HG03378 (cell line): ENCODE results near the gene FRK.
"Not testable (repeated sequence)": the region's sequence is repeated elsewhere in the genome, so short reads cannot be mapped to it uniquely, and the experiment has no call there.

Source experiments
- ATAC-seq: cut with Tn5 transposase; IDR thresholded peaks from one replicate; pipeline ENCODE4 v1.9.1; 2021; ENCODE audit warnings: mild to moderate bottlenecking, moderate library complexity; ENCODE audit not compliant: unreplicated experiment

FRK gene

GRCh38 chr6:116060572-116061283 lies at the start of gene FRK:
Gene FRK (minus strand): TSS chr6:116060891. CDS start chr6:116060311, 580 bp downstream.
- ATAC-seq: no peak

- no peak for ATAC-seq
Observed at GRCh38 chr6:116108836-116109235, 48.1 kb upstream of the FRK start.

GRCh38 chr6:116106146-116106545 lies 45.5 kb upstream of the FRK start:
- no peak for ATAC-seq

GRCh38 chr6:116105247-116105646 lies 44.6 kb upstream of the FRK start:
- ATAC-seq: no peak

GRCh38 chr6:116104636-116105035 lies 43.9 kb upstream of the FRK start:
- ATAC-seq: no peak

- peak; percentile 20 for ATAC-seq
Observed at GRCh38 chr6:116102873-116103272, 42.2 kb upstream of the FRK start.

GRCh38 chr6:116101790-116102189 lies 41.1 kb upstream of the FRK start:
- no peak for ATAC-seq

- no peak for ATAC-seq
Observed at GRCh38 chr6:116101302-116101718, 40.6 kb upstream of the FRK start.

- ATAC-seq: peak; percentile 75
Observed at GRCh38 chr6:116100419-116101301, 40.0 kb upstream of the FRK start, which contains the start of gene NT5DC1. Gene NT5DC1 (plus strand): TSS chr6:116100853. CDS start chr6:116100931, 78 bp downstream.

- ATAC-seq: no peak
Observed at GRCh38 chr6:116099036-116099435, 38.3 kb upstream of the FRK start.

- ATAC-seq: no peak
Observed at GRCh38 chr6:116096979-116097816, 36.5 kb upstream of the FRK start.

- not testable (repeated sequence) for ATAC-seq
Observed at GRCh38 chr6:116096048-116096759, 35.5 kb upstream of the FRK start.

- no peak for ATAC-seq
Observed at GRCh38 chr6:116094041-116094440, 33.4 kb upstream of the FRK start.

GRCh38 chr6:116090251-116090650 lies 29.6 kb upstream of the FRK start:
- ATAC-seq: peak; percentile 74

GRCh38 chr6:116088946-116089345 lies 28.3 kb upstream of the FRK start:
- ATAC-seq: no peak

GRCh38 chr6:116087437-116088027 lies 26.8 kb upstream of the FRK start:
- ATAC-seq: peak; percentile 94

- ATAC-seq: no peak
Observed at GRCh38 chr6:116084284-116084683, 23.6 kb upstream of the FRK start.

- no peak for ATAC-seq
Observed at GRCh38 chr6:116083052-116083451, 22.4 kb upstream of the FRK start.

GRCh38 chr6:116078945-116079344 lies 18.3 kb upstream of the FRK start:
- no peak for ATAC-seq

- no peak for ATAC-seq
Observed at GRCh38 chr6:116078522-116078921, 17.8 kb upstream of the FRK start.
